HepG2 (cell line): ENCODE measurements around the gene RPS2. TPM values are rescaled to one million over a fixed set of nuclear protein-coding genes. Genes with fewer than 3 reads are reported as not detected.
"Not testable (repeated sequence)": the region's sequence is repeated elsewhere in the genome, so short reads cannot be mapped to it uniquely, and the experiment has no call there.

Experiments
- ATAC-seq: fragments of 200-7000 bp; cut with Tn5 transposase; 3 replicates; pipeline ENCODE4 v1.9.1; 2020; ENCODE audit warnings: mild to moderate bottlenecking, moderate library complexity
- BruUV-seq: library from RNA; stranded (reverse); fragments of 400-500 nt; replicated peaks from 2 replicates; lab custom pipeline; 2021; lab: Mats Ljungman, UMichigan
- CTCF ChIA-PET: fragments of 300-600 bp; formaldehyde crosslinking; extraction: SDS; loops from one replicate; lab custom pipeline; 2021; ENCODE audit warnings: low total read pairs, inconsistent platforms, low intra/inter-chr PET ratio; lab: Yijun Ruan, JAX
- POLR2A ChIA-PET: fragments of 350-600 bp; sonication (Branson Sonifier 250); formaldehyde crosslinking; loops from one replicate; lab custom pipeline; 2020; ENCODE audit warnings: antibody characterized with exemption, inconsistent platforms; lab: Yijun Ruan, JAX
- DNase-seq: peaks from one replicate; pipeline ENCODE4 v3.0.0-alpha.2; 2015; ENCODE audit warnings: low spot score
- FAIRE-seq: peaks from 3 replicates; lab custom pipeline; 2011; peaks lifted over from hg19 to GRCh38; lab: Jason Lieb, UNC
- H2AFZ ChIP-seq: one replicate; pipeline ENCODE4 v1.6.1; 2011; ENCODE audit warnings: low read length, inconsistent platforms
- H3K27ac ChIP-seq: fragments of 300-600 bp; 3 replicates; pipeline ENCODE4 v1.8.0; 2011; ENCODE audit warnings: mixed run types, mild to moderate bottlenecking, mixed read lengths, low read length, inconsistent platforms; ENCODE audit not compliant: insufficient read depth; ENCODE audit errors: extremely low read length
- H3K27me3 ChIP-seq, 2 experiments: fragments of 200-600 bp in 1 of 2; 2 replicates in 1 of 2; 3 replicates in 1 of 2; pipeline versions ENCODE4 v1.6.0 to v1.8.0; 2011; ENCODE audit warnings: low read length in 2 of 2, mild to moderate bottlenecking in 2 of 2, moderate library complexity in 2 of 2, inconsistent platforms in 1 of 2; ENCODE audit not compliant: insufficient read depth in 2 of 2, control insufficient read depth in 1 of 2
- H3K36me3 ChIP-seq, 2 experiments: fragments of 200-600 bp in 1 of 2; replicated peaks in 1 of 2; 2 replicates in 1 of 2; 3 replicates in 1 of 2; pipeline versions ENCODE4 v1.5.1 to v1.8.0; 2011; ENCODE audit warnings: low read length in 2 of 2, inconsistent platforms in 1 of 2; ENCODE audit not compliant: insufficient read depth in 2 of 2, control insufficient read depth in 1 of 2
- H3K4me1 ChIP-seq: 2 replicates; pipeline ENCODE4 v1.5.1; 2012; ENCODE audit warnings: low read length, inconsistent platforms; ENCODE audit not compliant: insufficient read depth
- H3K4me2 ChIP-seq: 2 replicates; pipeline ENCODE4 v1.6.0; 2011; ENCODE audit warnings: low read depth, low read length, inconsistent platforms
- H3K4me3 ChIP-seq, 3 experiments: fragments of 200-600 bp in 1 of 3; sonication (generic), shearing (Covaris generic) in 1 of 3; replicated peaks in 1 of 3; 2 replicates each; pipeline ENCODE4 v1.5.1; 2011 to 2016; ENCODE audit warnings: low read length in 3 of 3, inconsistent platforms in 2 of 3, low read depth in 2 of 3, mild to moderate bottlenecking in 2 of 3, control low read depth in 1 of 3, mixed read lengths in 1 of 3; ENCODE audit not compliant: insufficient read depth in 1 of 3
- H3K79me2 ChIP-seq: one replicate; pipeline ENCODE4 v1.6.1; 2011; ENCODE audit warnings: low read length, inconsistent platforms; ENCODE audit not compliant: insufficient read depth
- H3K9ac ChIP-seq: 2 replicates; pipeline ENCODE4 v1.6.0; 2011; ENCODE audit warnings: mild to moderate bottlenecking, low read depth, low read length, inconsistent platforms; ENCODE audit not compliant: insufficient read depth
- H3K9me3 ChIP-seq: 2 replicates; pipeline ENCODE4 v1.5.1; 2012; ENCODE audit warnings: mild to moderate bottlenecking, low read length
- H4K20me1 ChIP-seq: 2 replicates; pipeline ENCODE4 v1.6.0; 2011; ENCODE audit warnings: inconsistent platforms, mild to moderate bottlenecking, low read length, moderate library complexity; ENCODE audit not compliant: insufficient read depth
- ATF7 ChIP-seq, 2 experiments: fragments of 450-650 bp in 1 of 2; sonication (generic) in 1 of 2; formaldehyde crosslinking in 1 of 2; IDR thresholded peaks; 2 replicates each; pipeline versions ENCODE4 v1.4.0 to v1.6.1; 2016 to 2020; ENCODE audit warnings: antibody characterized with exemption in 1 of 2, mild to moderate bottlenecking in 1 of 2, missing genetic modification reagents in 1 of 2
- HDAC2 ChIP-seq: sonication (generic); formaldehyde crosslinking; IDR thresholded peaks from 2 replicates; pipeline ENCODE4 v1.4.0; 2020; ENCODE audit warnings: missing genetic modification reagents
- MBD4 ChIP-seq: IDR thresholded peaks from 2 replicates; pipeline ENCODE4 v1.6.1; 2012; ENCODE audit warnings: low read length, inconsistent platforms, borderline replicate concordance
- NR1H2 ChIP-seq: sonication (generic); formaldehyde crosslinking; IDR thresholded peaks from 2 replicates; pipeline ENCODE4 v1.8.1; 2022; ENCODE audit warnings: low read depth, missing genetic modification reagents, borderline replicate concordance
- RBFOX2 ChIP-seq: fragments of 200-400 bp; formaldehyde crosslinking; IDR thresholded peaks from 2 replicates; pipeline ENCODE4 v1.6.1; 2017; ENCODE audit warnings: low read depth, mild to moderate bottlenecking, low read length
- RBM22 ChIP-seq: fragments of 200-400 bp; formaldehyde crosslinking; optimal IDR thresholded peaks from 2 replicates; pipeline ENCODE3; 2017; ENCODE audit warnings: mild to moderate bottlenecking, low read length, moderate library complexity
- SIN3A ChIP-seq: IDR thresholded peaks from 2 replicates; pipeline ENCODE4 v1.6.1; 2011; ENCODE audit warnings: low read depth, mild to moderate bottlenecking, control low read depth, low read length, borderline replicate concordance
- SNRNP70 ChIP-seq: fragments of 200-400 bp; formaldehyde crosslinking; IDR thresholded peaks from 2 replicates; pipeline ENCODE4 v1.6.1; 2017; ENCODE audit warnings: mild to moderate bottlenecking, low read depth, low read length, moderate library complexity
- SUZ12 ChIP-seq: fragments of 150-350 bp; IDR thresholded peaks from 2 replicates; pipeline ENCODE4 v1.6.1; 2014; ENCODE audit warnings: low read depth, low read length
- THAP11 ChIP-seq: IDR thresholded peaks from 2 replicates; pipeline ENCODE4 v1.6.1; 2016; ENCODE audit warnings: missing biosample characterization, missing genetic modification reagents
- ZBTB38 ChIP-seq: sonication (generic); formaldehyde crosslinking; IDR thresholded peaks from 2 replicates; pipeline ENCODE4 v1.5.1; 2020; ENCODE audit warnings: mild to moderate bottlenecking, missing genetic modification reagents
- ZFX ChIP-seq: sonication (generic); formaldehyde crosslinking; IDR thresholded peaks from 2 replicates; pipeline ENCODE4 v1.4.0; 2020; ENCODE audit warnings: mild to moderate bottlenecking, low read depth, missing genetic modification reagents, moderate library complexity
- ZKSCAN8 ChIP-seq: IDR thresholded peaks from 2 replicates; pipeline ENCODE4 v1.6.1; 2016; ENCODE audit warnings: borderline replicate concordance, missing genetic modification reagents, missing compliant biosample characterization
- ZNF883 ChIP-seq: sonication (generic); formaldehyde crosslinking; IDR thresholded peaks from 2 replicates; pipeline ENCODE4 v1.5.1; 2020; ENCODE audit warnings: mild to moderate bottlenecking, missing genetic modification reagents; ENCODE audit errors: not compliant biosample characterization
- WGBS: methylation state at CpG from one replicate; pipeline ENCODE4 v1.1.6; 2017; ENCODE audit warnings: low lambda C conversion rate; 5-methylcytosine and 5-hydroxymethylcytosine counted together
- in situ Hi-C: cut with HindIII; loops from 2 replicates; pipeline ENCODE4 v1.10.0; 2017; ENCODE audit warnings: low pct_unique_long_range_greater_than_20kb; ENCODE audit not compliant: extremely low pct_ligation_motif_present
- intact Hi-C: fragments of 100-400 bp; cut with micrococcal nuclease; formaldehyde crosslinking; loops from one replicate; pipeline ENCODE4 v1.10.0; 2022; ENCODE audit not compliant: unreplicated experiment
- polyA plus RNA-seq, 8 experiments: library from polyadenylated mRNA; depleted of rRNA in 3 of 8; stranded (reverse) in 7 of 8; unstranded in 1 of 8; fragments of >200 nt; fragmentation: Illumina TruSeq in 4 of 8; extraction: Trizol in 4 of 8; gene quantifications; 2 replicates each; pipeline versions ENCODE4 v1.2.1 to v1.2.3, GENCODE V29; 2011 to 2016; ENCODE audit warnings: low read depth in 4 of 8, missing spikeins in 1 of 8, mixed read lengths in 1 of 8; ENCODE audit not compliant: insufficient read depth in 1 of 8
- total RNA-seq, 5 experiments: library from RNA; depleted of rRNA; stranded (reverse); fragments of >200 nt; fragmentation: Illumina TruSeq; extraction: Trizol; gene quantifications; 2 replicates each; pipeline ENCODE4 v1.2.3, GENCODE V29; 2016; ENCODE audit warnings: low read depth in 1 of 5

RPS2 gene
- total and polyA plus RNA-seq, 2 of the 13 experiments (the other 11 are each of a cell fraction or from before 2014, with no cell fraction given): 1,908 to 4,514 TPM

GRCh38 chr16:1958715-1959268 lies 5.8 kb downstream of the RPS2 start (continued):
- TF ChIP-seq RBM22: no peak
- TF ChIP-seq ATF7 (IDR thresholded peaks at IDR 0.05): no peak
- TF ChIP-seq ATF7 (CRISPR knock-in tag; IDR thresholded peaks at IDR 0.05): no peak
- TF ChIP-seq SUZ12: no peak
- TF ChIP-seq HDAC2: no peak
- no peak for TF ChIP-seq SNRNP70
- TF ChIP-seq SIN3A: no peak
- TF ChIP-seq THAP11 (CRISPR knock-in tag): no peak
- no peak for TF ChIP-seq MBD4
- TF ChIP-seq NR1H2 (CRISPR knock-in tag): 0 out of 2 replicates have a peak, but pooled peaks have one; percentile 18
- no peak for TF ChIP-seq ZKSCAN8 (CRISPR knock-in tag)
- TF ChIP-seq ZFX (CRISPR knock-in tag): no peak
- no peak for TF ChIP-seq ZNF883

- FAIRE-seq, BruUV-seq, H3K4me3 ChIP-seq, ATAC-seq, H3K27ac ChIP-seq, DNase-seq, CTCF ChIA-PET, H3K9me3 ChIP-seq, H3K9ac ChIP-seq, H2AFZ ChIP-seq, in situ Hi-C loops, H3K4me2 ChIP-seq: not testable (repeated sequence)
- Histone ChIP-seq H3K36me3 (peaks cover 2 to 12% of the 10 kb centered on the region in 2 experiments; a peak in 3 of 5 replicates), H3K79me2 (peaks cover 17% of the 10 kb centered on the region), H3K27me3 (peaks cover 3 to 15% of the 10 kb centered on the region in 2 experiments; a peak in 3 of 5 replicates), H3K4me1 (peaks cover 52% of the 10 kb centered on the region), H4K20me1 (peaks cover 22% of the 10 kb centered on the region)
- 97% methylated on average over 13 of the region's 30 CpGs for WGBS
- intact Hi-C loops: loop anchor here (2.0 kb wide), 1 partner anchor 17 kb away; no protein-coding TSS in a partner anchor
- TF ChIP-seq ZBTB38: 0 out of 2 replicates have a peak, but pooled peaks have one; percentile 62
- 0 out of 2 replicates have a peak, but pooled peaks have one; percentile 8 for TF ChIP-seq RBFOX2
- POLR2A ChIA-PET: interaction anchor here (1.1 to 7.4 kb wide), 5 partner anchors 8 to 27 kb away, joined by 3 to 139 read pairs (median 5); partner anchors contain the start of genes MSRB1, RNF151 and TBL3
Measured at GRCh38 chr16:1958143-1958491, 6.5 kb downstream of the RPS2 start.
